WTC11 (cell line): ENCODE measurements around the gene SLC31A2. TPM values are rescaled to one million over a fixed set of nuclear protein-coding genes. Genes with fewer than 3 reads are reported as not detected.
"Not testable (repeated sequence)": the region's sequence is repeated elsewhere in the genome, so short reads cannot be mapped to it uniquely, and the experiment has no call there.

Source experiments
- ATAC-seq: fragments of 200-7000 bp; cut with Tn5 transposase; 2 replicates; pipeline ENCODE4 v1.10.0; 2021; ENCODE audit warnings: mild to moderate bottlenecking, moderate library complexity
- CTCF ChIA-PET: fragments of 300-600 bp; sonication (Branson Sonifier 250); formaldehyde crosslinking; loops from one replicate; lab custom pipeline; 2021; ENCODE audit warnings: antibody characterized with exemption; lab: Charles Lee
- POLR2A ChIA-PET: fragments of 350-600 bp; sonication (Branson Sonifier 250); formaldehyde crosslinking; loops from one replicate; lab custom pipeline; 2021; ENCODE audit warnings: antibody characterized with exemption; lab: Charles Lee
- DNase-seq: peaks from one replicate; pipeline ENCODE4 v3.0.0; 2021; ENCODE audit warnings: low spot score
- H3K27ac Mint-ChIP-seq: 2 replicates; pipeline ENCODE4 v1.8.0; 2021; ENCODE audit warnings: mixed read lengths
- H3K27me3 Mint-ChIP-seq: 2 replicates; pipeline ENCODE4 v1.8.0; 2021; ENCODE audit warnings: low read depth, mild to moderate bottlenecking, moderate library complexity, mixed read lengths
- H3K36me3 Mint-ChIP-seq: 2 replicates; pipeline ENCODE4 v1.8.0; 2021; ENCODE audit warnings: mixed read lengths
- H3K4me1 Mint-ChIP-seq: 2 replicates; pipeline ENCODE4 v1.8.0; 2022; ENCODE audit warnings: mixed read lengths
- H3K4me3 Mint-ChIP-seq: 2 replicates; pipeline ENCODE4 v1.8.0; 2021; ENCODE audit warnings: mild to moderate bottlenecking, moderate library complexity, mixed read lengths
- H3K9me3 Mint-ChIP-seq: 2 replicates; pipeline ENCODE4 v1.8.0; 2021; ENCODE audit warnings: mixed read lengths
- AFF4 ChIP-seq: sonication (generic); formaldehyde crosslinking; IDR thresholded peaks from 2 replicates; pipeline ENCODE4 v1.8.1; 2023; ENCODE audit warnings: mild to moderate bottlenecking, missing genetic modification reagents, borderline replicate concordance
- CREB1 ChIP-seq: sonication (generic); formaldehyde crosslinking; IDR thresholded peaks from 2 replicates; pipeline ENCODE4 v1.8.0; 2023; ENCODE audit warnings: mild to moderate bottlenecking, missing genetic modification reagents
- FOXP1 ChIP-seq: sonication (generic); formaldehyde crosslinking; IDR thresholded peaks from 2 replicates; pipeline ENCODE4 v1.8.0; 2022; ENCODE audit warnings: missing genetic modification reagents, mild to moderate bottlenecking, moderate library complexity, borderline replicate concordance
- IRF2 ChIP-seq: sonication (generic); formaldehyde crosslinking; IDR thresholded peaks from 2 replicates; pipeline ENCODE4 v1.8.0; 2022; ENCODE audit warnings: low read depth, missing genetic modification reagents, borderline replicate concordance
- MAX ChIP-seq: sonication (generic); formaldehyde crosslinking; IDR thresholded peaks from 2 replicates; pipeline ENCODE4 v1.8.0; 2022; ENCODE audit warnings: mild to moderate bottlenecking, missing genetic modification reagents
- OVOL2 ChIP-seq: fragments of 250-450 bp; sonication (Bioruptor Pico); IDR thresholded peaks from 2 replicates; pipeline ENCODE4 v1.9.0; 2021; ENCODE audit warnings: mild to moderate bottlenecking, borderline replicate concordance
- TEAD1 ChIP-seq: sonication (generic); formaldehyde crosslinking; IDR thresholded peaks from 2 replicates; pipeline ENCODE4 v1.8.0; 2022; ENCODE audit warnings: mild to moderate bottlenecking, missing genetic modification reagents
- total RNA-seq: library from RNA; stranded (reverse); gene quantifications from 3 replicates; pipeline ENCODE4 v1.2.3, GENCODE V29; 2021
- TF ChIP-seq, protein P1 (sequence below): fragments of 250-450 bp; sonication (Bioruptor Pico); IDR thresholded peaks from 2 replicates; pipeline ENCODE4 v1.8.0; 2021; ENCODE audit warnings: mild to moderate bottlenecking
- TF ChIP-seq, protein P2 (sequence below): sonication (generic); formaldehyde crosslinking; IDR thresholded peaks from 2 replicates; pipeline ENCODE4 v1.8.1; 2022; ENCODE audit warnings: mild to moderate bottlenecking, moderate library complexity, missing genetic modification reagents
- TF ChIP-seq, protein P3 (sequence below): sonication (generic); formaldehyde crosslinking; IDR thresholded peaks from 2 replicates; pipeline ENCODE4 v1.8.0; 2022; ENCODE audit warnings: missing genetic modification reagents
- TF ChIP-seq, protein P4 (sequence below): sonication (generic); formaldehyde crosslinking; IDR thresholded peaks from 2 replicates; pipeline ENCODE4 v1.8.0; 2022; ENCODE audit warnings: mild to moderate bottlenecking, missing genetic modification reagents
- TF ChIP-seq, protein P5 (sequence below): sonication (generic); formaldehyde crosslinking; IDR thresholded peaks from 2 replicates; pipeline ENCODE4 v1.8.1; 2022; ENCODE audit warnings: missing genetic modification reagents, borderline replicate concordance

The SLC31A2 gene
- total RNA-seq, 1 experiment from 2014 or later = 2.0 TPM

- Mint-ChIP-seq H3K36me3 (no peaks in the 10 kb centered on the region), H3K27ac (no peak overlapping the region), H3K27me3 (peaks cover 27% of the 10 kb centered on the region), H3K9me3 (peaks cover 7% of the 10 kb centered on the region), H3K4me3 (no peak overlapping the region), H3K4me1 (peaks cover 7% of the 10 kb centered on the region)
- no peak for TF ChIP-seq CREB1
- no peak for TF ChIP-seq FOXP1
- TF ChIP-seq, protein P1, sequence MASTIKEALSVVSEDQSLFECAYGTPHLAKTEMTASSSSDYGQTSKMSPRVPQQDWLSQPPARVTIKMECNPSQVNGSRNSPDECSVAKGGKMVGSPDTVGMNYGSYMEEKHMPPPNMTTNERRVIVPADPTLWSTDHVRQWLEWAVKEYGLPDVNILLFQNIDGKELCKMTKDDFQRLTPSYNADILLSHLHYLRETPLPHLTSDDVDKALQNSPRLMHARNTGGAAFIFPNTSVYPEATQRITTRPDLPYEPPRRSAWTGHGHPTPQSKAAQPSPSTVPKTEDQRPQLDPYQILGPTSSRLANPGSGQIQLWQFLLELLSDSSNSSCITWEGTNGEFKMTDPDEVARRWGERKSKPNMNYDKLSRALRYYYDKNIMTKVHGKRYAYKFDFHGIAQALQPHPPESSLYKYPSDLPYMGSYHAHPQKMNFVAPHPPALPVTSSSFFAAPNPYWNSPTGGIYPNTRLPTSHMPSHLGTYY = no peak
- TF ChIP-seq OVOL2 (CRISPR knock-in tag) = no peak
- TF ChIP-seq, protein P2, sequence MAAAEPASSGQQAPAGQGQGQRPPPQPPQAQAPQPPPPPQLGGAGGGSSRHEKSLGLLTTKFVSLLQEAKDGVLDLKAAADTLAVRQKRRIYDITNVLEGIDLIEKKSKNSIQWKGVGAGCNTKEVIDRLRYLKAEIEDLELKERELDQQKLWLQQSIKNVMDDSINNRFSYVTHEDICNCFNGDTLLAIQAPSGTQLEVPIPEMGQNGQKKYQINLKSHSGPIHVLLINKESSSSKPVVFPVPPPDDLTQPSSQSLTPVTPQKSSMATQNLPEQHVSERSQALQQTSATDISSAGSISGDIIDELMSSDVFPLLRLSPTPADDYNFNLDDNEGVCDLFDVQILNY (CRISPR knock-in tag) = no peak
- no peak for TF ChIP-seq TEAD1 (CRISPR knock-in tag)
- TF ChIP-seq, protein P3, sequence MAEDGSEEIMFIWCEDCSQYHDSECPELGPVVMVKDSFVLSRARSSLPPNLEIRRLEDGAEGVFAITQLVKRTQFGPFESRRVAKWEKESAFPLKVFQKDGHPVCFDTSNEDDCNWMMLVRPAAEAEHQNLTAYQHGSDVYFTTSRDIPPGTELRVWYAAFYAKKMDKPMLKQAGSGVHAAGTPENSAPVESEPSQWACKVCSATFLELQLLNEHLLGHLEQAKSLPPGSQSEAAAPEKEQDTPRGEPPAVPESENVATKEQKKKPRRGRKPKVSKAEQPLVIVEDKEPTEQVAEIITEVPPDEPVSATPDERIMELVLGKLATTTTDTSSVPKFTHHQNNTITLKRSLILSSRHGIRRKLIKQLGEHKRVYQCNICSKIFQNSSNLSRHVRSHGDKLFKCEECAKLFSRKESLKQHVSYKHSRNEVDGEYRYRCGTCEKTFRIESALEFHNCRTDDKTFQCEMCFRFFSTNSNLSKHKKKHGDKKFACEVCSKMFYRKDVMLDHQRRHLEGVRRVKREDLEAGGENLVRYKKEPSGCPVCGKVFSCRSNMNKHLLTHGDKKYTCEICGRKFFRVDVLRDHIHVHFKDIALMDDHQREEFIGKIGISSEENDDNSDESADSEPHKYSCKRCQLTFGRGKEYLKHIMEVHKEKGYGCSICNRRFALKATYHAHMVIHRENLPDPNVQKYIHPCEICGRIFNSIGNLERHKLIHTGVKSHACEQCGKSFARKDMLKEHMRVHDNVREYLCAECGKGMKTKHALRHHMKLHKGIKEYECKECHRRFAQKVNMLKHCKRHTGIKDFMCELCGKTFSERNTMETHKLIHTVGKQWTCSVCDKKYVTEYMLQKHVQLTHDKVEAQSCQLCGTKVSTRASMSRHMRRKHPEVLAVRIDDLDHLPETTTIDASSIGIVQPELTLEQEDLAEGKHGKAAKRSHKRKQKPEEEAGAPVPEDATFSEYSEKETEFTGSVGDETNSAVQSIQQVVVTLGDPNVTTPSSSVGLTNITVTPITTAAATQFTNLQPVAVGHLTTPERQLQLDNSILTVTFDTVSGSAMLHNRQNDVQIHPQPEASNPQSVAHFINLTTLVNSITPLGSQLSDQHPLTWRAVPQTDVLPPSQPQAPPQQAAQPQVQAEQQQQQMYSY = no peak
- POLR2A ChIA-PET = no interaction called here
- ATAC-seq = no peak
- no peak for DNase-seq
- CTCF ChIA-PET = no interaction called here
Observed at GRCh38 chr9:113148372-113148705, 2.5 kb upstream of the SLC31A2 start.

DNA sequence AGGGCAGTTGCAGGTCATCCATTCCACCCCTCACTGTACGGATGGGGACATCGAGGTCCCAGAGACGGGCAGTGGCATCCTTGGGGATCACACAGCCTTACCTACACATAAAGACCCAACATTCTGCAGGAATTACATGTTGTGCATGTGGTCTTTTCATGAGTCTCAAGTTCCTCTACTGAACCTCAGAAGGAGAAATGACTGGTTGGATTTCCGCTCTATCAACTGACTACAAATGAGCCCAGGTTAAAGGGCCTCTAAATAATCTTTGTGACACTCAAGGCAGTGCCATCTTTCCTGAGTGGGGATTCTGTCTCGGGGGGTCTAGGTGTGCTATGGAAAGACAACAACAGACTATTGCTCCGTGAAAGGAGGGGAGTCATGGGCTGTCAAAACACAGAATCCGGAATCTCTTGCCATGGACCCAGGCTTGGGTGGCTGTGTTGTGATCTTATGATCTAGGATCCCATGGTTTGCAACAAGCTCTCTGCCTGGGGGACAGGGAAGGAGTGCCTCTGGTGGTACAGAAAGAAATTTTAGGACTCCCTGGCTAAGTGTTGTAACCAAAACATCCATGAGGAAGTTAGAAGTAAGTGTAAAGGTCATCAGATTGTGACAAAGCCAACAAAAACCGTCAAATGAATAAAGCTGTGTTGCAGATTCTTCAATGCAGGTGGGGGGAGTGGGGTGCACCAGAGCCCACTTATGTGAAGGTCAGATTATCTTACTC, 1.9 kb upstream of the SLC31A2 start:
- TF ChIP-seq IRF2 (no peak), MAX (CRISPR knock-in tag) (no peak), AFF4 (CRISPR knock-in tag) (no peak)
- TF ChIP-seq, protein P4, sequence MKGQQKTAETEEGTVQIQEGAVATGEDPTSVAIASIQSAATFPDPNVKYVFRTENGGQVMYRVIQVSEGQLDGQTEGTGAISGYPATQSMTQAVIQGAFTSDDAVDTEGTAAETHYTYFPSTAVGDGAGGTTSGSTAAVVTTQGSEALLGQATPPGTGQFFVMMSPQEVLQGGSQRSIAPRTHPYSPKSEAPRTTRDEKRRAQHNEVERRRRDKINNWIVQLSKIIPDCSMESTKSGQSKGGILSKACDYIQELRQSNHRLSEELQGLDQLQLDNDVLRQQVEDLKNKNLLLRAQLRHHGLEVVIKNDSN (CRISPR knock-in tag) = no peak
- TF ChIP-seq, protein P5, sequence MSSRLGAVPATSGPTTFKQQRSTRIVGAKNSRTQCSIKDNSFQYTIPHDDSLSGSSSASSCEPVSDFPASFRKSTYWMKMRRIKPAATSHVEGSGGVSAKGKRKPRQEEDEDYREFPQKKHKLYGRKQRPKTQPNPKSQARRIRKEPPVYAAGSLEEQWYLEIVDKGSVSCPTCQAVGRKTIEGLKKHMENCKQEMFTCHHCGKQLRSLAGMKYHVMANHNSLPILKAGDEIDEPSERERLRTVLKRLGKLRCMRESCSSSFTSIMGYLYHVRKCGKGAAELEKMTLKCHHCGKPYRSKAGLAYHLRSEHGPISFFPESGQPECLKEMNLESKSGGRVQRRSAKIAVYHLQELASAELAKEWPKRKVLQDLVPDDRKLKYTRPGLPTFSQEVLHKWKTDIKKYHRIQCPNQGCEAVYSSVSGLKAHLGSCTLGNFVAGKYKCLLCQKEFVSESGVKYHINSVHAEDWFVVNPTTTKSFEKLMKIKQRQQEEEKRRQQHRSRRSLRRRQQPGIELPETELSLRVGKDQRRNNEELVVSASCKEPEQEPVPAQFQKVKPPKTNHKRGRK (CRISPR knock-in tag) = no peak
- DNase-seq (no peak), ATAC-seq (no peak)
- ChIA-PET CTCF (interaction anchor here (0.6 to 1.4 kb wide), 2 partner anchors 72 to 208 kb away, joined by 3 to 4 read pairs; partner anchors contain the start of genes FKBP15 and SLC31A1), POLR2A (interaction anchor here (0.6 to 2.7 kb wide), 2 partner anchors 72 to 372 kb away, joined by 3 to 18 read pairs; partner anchors contain the start of genes FKBP15 and SLC31A1)
- Mint-ChIP-seq H3K36me3 (no peaks in the 10 kb centered on the region), H3K27me3 (peaks cover 27% of the 10 kb centered on the region), H3K27ac (no peak overlapping the region), H3K9me3 (peaks cover 7% of the 10 kb centered on the region), H3K4me1 (peaks cover 7% of the 10 kb centered on the region), H3K4me3 (no peak overlapping the region)

DNA sequence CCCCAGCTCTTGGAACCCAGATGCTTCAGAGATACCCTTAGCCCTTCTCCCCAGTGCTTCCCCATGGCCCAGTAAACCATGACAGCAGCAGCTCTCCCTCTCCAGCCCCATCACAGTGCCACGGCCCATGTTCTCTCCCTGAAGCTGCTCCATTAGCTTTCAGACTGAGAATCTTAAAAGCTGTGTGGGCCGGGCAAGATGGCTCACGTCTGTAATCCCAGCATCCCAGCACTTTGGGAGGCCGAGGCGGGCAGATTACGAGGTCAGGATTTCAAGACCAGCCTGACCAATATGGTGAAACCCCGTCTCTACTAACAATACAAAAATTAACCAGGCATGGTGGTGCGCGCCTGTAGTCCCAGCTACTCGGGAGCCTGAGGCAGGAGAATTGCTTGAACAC, 1.2 kb upstream of the SLC31A2 start:
- H3K9me3 Mint-ChIP-seq, DNase-seq, H3K36me3 Mint-ChIP-seq, H3K4me1 Mint-ChIP-seq, ATAC-seq, H3K4me3 Mint-ChIP-seq, H3K27ac Mint-ChIP-seq: not testable (repeated sequence)
- ChIA-PET CTCF (interaction anchor here (0.6 to 2.1 kb wide), 4 partner anchors 13 to 221 kb away, joined by 3 to 12 read pairs (median 4); partner anchors contain the start of genes FKBP15 and SLC31A1), POLR2A (interaction anchor here (0.6 to 2.7 kb wide), 2 partner anchors 72 to 372 kb away, joined by 3 to 18 read pairs; partner anchors contain the start of genes FKBP15 and SLC31A1)
- H3K27me3 Mint-ChIP-seq = peaks cover 27% of the 10 kb centered on the region
